ENCODE data around the gene FKBP14.

The FKBP14 gene

DNA sequence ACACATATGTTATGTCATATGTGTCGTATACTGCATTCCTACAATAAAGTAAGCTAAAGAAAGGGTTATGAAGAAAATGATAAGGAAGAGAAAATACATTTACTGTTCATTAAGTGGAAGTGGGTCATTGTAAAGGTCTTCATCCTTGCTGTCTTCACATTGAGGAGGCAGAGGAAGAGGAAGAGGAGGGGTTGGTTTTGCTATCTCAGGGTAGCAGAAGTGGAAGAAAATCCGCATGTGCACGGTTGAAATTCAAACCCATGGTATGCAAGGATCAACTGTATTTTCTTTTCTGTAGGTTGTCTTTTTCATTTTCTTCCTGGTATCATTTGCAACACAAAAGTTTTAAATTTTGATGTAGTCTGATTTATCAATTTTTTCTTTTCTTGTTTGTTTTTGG lies 8.0 kb upstream of the FKBP14 start:
- DNase-seq (ENCODE audit: low read depth): no peak

DNA sequence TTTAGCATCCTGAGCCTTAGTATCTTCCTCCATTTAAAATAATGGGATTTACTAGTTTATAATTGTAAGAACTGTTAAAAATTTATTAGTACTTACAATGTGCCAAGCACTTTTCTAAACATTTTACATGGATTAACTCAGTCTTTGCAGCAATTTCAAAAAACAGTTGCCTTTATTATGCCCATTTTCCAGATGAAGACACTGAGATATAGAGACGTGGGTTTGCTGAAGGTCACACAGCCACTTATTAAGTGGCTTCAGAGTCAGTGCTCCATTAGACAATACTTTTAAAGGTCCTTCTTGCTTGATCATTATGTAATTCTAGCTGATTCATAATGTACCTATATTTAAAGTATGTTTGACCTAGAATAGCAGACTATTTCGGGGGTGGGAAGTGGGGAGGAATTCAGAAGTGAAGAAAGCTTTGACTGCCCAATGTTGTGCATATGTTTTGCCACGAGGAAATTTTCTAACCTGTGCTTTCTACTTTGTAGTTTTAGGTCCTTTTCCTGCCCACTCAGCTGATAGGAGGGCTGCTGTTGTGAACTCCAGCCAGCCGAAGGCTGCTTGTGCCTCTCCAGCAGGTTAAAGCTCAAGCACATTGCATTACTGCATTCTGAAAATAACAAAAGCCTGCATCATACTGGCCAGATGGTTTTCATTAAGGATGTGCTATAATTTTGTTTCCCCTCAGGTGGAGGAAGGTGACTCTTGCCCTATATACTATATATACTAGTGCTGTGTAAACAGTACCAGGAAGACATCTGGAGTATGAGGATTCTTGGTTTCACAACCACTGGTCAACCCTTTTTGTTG lies 6.0 kb upstream of the FKBP14 start:
- DNase-seq (ENCODE audit: low read depth): no peak

DNA sequence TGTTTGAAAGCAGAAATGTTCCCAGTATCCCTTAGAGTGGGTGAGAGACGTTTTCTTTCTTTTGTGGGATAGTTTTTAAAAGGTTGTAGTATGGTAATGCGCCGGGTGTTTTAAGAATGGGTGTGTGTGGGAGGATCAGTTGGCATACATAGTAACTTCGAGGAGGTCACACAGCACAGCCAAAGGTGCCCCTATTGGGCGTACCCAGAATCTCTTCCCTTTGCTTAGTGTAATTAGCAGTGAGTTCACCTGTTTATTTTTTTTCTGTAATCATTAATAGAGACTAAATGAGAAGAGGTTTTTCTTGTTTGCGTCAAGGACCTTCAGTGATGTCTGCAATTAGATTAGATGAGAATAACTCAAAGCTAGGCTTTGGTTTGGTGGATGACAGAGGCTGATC lies 3.2 kb upstream of the FKBP14 start:
- no peak for DNase-seq (ENCODE audit: low read depth)

DNA sequence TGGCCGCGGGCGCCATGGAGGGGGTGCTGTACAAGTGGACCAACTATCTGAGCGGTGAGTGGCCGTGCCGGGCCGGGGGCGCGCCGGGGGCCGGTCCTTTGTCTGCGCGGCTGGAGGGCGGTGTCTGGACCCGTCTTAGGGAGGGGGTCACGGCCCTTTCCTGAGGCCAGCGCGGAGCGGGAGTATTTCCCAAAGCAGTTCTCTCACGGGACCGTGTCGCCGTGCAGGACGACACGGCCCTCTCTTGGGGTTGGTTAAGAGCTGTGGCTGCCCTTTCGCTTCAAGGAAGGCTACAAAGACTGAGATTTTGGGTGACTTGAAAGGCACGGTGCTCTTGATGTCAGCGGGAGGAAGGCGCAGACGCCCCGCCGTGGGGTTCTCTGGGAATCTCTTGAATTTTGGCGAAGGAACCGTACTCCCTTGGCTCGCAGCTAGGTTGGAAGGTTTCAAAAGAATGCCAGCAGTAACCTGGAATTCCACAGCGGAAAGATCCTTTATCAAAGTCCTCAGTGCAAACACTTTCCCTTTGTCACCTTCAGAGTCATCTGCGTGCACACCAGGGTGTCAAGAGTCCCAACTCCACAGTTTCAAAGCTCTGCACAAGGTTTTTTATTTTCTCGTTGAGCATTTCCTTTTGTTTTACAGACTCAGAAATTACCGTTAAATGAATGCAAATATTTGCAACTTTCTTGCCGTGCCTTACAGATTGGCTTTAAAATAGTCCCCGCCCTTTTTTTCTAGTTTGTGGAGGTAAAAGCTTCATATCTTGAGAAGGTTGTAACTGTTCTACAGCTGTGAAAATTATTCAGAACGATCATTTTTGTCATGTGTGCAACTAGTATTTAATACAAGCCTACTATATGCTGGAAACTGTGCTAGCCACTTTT lies 2.5 kb upstream of the FKBP14 start:
- DNase-seq (ENCODE audit: low read depth): no peak

DNA sequence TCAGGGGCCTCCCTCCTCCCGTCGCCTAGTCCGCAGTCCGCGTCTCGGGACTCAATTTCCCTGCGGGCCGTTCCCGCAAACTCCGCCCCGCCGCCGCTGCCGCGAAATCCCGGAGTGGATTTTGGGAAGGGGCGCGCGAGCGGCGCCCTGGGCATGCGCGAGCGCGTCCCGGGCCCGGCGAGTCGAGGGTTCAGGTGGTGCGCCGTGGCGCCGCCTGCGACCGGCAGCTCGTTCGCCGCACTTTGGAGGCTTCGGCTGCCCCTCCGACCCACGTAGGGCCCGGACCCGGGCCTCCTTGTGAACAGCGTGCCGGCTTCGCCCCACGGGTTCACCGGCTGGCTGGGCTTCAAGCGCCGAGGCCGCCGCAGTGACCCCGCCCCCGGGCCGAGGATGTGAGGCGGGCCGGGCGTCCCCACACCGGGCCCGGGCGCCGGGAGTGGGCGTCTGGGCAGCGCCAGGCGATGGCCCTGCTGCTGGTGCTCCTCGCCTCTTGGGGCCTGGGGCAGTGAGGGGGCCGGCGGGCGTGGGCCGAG lies 1.8 kb upstream of the FKBP14 start, which contains the start of gene PLEKHA8:
TSS of gene PLEKHA8 (plus strand) at position 197 of the 533 bp plus-strand sequence. CDS start 351 bp downstream, outside the sequence.
- peak; percentile 77 for DNase-seq (ENCODE audit: low read depth)

DNA sequence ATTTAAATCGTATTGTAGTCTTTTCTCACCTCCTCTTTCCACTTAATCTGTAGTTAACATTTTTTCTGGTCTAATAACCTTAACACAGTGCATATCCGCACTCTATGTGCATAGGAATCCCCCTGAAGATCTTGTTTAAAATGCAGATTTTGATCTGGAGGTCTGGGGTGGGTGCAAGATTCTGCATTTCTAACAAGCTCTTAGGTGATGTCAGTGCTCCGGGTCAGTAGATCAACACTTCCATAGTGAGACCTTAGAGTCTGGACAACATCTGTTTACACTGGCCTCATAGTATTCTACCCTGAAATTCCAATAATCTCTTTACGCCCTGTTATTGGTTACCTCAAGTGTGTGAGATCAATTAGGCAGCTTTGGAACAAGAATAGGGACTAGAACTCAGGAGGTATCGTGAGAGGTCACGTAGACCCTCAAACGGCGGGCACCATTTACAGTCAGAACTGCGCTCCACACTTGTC lies 1.3 kb upstream of the FKBP14 start:
- DNase-seq (ENCODE audit: low read depth): no peak

DNA sequence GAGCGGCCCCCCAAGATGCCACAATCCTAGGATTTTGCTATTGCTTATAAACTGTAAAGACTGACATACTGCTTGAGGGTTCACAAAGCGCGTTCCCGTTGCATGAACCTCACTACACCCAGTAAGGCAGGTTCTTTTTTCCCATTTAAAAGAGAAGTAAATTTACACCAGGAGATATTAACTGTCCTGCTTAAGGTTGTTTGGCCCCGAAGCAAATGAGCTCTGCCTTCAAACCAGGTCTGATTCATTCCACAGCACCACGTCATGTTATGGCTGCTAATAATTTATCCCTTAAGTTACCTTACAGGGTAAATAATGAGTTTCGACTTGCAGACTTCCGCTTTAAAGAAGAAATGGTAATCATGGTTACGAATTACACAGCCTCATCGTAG lies 559 bp upstream of the FKBP14 start:
- no peak for DNase-seq (ENCODE audit: low read depth)

DNA sequence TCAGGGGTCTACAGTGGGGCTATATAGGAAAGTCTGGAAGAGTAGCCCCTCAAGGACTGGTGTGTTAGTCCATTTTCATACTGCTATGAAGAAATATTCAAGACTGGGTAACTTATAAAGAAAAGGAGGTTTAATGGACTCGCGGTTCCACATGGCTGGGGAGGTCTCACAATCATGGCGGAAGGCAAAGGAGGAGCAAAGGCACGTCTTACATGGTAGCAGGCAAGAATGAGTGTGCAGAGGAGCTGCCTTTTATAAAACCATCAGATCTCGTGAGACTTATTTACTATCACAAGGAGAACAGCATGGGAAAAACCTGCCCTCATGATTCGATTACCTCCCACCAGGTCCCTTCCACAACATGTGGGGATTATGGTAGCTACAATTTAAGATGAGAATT lies 3.0 kb downstream of the FKBP14 start:
- DNase-seq (ENCODE audit: low read depth): no peak

DNA sequence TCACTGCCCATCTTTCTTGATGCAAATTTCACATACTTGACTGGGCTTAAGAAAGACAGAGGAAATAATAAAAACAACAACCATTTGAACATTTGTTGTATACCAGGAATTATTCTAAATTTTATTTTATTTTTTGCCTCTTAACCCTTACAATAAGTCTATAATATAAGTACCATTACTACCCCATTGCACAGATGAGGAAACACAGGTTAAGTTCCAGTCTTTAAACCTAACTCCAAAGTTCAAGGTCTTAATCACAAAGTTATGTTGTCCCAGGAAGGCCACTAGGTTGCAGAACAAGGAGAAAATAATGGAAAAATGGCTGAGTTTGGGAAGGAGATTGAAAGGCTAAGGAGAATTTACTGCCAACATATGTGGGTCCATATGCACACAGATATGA lies 3.5 kb downstream of the FKBP14 start:
- DNase-seq (ENCODE audit: low read depth): no peak

DNA sequence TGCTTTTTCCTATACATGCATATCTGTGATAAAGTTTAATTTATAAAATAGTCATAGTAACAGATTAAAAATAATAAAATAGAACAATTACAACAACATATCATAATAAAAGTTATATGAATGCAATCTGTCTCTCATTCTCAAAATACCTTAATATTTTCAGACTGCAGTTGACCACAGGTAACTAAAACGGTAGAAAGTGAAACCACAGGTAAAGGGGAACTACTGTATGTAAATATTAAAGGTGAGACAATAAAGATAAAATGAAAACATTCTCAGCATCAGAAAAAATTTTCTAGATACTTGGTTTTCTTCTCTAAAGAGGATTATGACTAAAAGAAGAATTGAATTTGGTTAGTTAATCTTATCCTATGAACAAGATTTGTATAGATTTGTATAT lies 6.0 kb downstream of the FKBP14 start:
- no peak for DNase-seq (ENCODE audit: low read depth)

DNA sequence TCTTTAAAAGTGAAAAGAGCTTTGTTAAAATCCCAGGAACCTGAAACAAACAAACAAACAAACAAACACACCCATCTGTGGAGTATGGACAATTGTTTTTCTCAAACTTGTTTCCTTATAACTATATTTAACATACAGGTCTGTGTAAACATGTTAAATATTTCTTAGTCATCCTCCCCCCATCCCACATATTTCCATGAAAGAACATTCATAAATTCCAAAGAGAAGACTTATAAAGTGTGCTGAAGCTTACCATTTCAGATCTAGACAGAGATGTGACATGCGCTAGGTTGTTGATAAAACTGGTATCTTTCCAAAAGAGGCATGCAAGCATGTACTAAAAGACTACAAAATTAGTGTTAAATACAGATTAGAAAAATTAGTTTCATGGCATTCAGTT lies 6.5 kb downstream of the FKBP14 start:
- DNase-seq (ENCODE audit: low read depth): no peak

DNA sequence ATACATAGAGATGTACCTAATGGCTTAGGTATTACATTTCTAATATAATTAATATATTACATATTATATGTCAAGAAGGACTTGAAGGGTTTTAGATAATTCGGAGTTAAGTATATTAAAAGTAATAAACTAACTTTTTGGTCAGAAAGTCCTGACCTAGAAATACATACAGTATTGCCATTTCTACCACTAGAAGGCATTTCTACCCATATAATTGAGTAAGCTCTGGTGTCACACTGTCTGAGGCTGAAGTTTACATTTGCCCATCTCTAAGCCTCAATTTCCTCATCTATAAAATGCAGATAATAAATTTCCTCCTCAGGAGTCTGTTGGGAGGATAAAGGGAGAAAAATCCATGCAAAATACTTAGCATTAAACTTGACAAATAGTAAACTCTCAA lies 7.1 kb downstream of the FKBP14 start:
- DNase-seq (ENCODE audit: low read depth): no peak

DNA sequence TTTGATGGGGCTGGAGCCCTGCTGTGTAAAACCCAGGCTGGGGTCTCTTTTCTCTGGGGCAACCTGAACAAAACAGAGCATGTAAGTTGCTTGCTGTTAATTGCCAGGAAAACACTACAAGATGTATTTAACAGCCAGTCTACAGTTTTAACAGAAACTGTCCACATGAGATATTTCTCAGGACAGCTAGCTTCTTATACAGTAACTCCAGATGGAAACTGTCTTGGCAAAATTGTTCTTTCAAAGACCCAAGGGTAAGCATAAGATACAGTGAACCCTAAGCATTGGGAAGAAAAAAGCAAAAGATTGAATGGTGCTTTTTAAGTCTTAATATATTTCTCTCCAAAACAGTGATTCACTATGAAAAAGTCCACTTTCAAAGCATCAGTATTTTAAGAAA lies 8.1 kb downstream of the FKBP14 start:
- no peak for DNase-seq (ENCODE audit: low read depth)

DNA sequence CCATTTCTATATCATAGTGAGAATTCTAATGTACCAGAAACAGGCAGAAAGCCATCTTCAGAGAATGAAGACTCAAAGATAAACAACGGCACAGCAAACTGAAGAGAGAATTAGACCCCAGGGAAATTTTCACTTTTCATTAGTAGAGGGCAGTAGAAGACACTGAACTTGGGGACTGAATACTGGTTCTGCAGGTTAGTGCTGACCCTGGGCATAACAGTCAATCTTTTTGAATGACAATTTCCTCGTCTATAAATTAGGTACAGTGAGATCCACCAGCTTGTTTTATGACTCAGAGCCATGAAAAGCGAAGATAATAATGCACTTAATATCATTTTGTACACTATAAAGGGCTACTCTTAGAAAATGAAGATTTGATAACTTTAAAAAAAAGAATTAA lies 13.7 kb downstream of the FKBP14 start:
- no peak for DNase-seq (ENCODE audit: low read depth)

DNA sequence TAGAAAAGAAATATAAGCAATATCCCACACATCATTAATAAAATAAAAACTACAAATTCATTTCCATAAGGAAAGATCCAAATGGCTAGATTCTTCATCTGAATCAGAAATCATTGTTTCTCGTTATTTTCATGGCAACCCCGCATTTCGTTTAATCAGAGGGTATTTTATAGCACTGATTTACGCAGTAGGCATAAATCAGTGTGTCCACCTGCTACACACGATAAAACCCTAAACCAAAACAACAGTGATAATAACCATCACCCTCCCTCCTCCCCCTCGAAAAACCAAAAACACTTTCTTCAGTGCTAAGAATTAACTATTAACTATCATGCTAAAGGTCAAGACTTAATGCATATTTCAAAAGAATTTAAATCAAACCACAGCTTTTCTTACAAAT lies 16.5 kb downstream of the FKBP14 start:
- no peak for DNase-seq (ENCODE audit: low read depth)

DNA sequence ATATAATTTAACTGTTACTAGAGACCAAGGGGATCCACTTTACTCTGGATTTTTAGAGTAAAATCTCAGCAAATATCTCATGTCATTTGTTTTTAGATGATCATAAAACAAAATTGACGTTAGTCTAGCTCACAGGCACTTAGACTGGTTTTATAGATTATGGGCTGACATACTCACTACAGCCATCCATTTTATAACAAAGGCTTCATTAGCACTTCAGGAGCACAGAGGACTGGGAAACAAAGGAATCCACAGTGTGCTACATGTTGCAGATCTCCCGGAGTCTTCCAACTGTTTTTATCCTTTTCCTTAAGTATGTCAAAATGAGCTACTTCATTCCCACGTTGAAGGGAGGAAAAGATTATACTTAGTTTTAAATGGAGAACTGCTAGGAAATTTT lies 21.0 kb downstream of the FKBP14 start:
- DNase-seq (ENCODE audit: low read depth): no peak

DNA sequence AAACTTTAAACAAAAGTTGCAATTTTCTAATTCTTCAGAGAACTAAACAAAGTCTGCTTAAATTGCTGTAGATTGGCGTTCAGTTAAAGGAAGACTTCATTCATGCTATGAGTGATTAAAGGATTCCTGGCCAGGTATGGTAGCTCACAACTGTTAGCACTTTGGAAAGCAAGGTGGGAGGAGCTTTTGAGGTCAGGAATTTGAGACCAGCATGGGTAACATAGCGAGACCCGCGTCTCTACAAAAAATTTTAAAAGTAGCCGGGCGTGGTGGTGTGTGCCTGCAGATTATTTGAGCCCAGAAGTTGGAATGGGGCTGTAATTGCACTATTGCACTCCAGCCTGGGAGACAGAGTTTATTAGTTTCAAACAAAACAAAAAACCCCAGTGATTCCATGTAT lies 23.4 kb downstream of the FKBP14 start:
- no peak for DNase-seq (ENCODE audit: low read depth)

DNA sequence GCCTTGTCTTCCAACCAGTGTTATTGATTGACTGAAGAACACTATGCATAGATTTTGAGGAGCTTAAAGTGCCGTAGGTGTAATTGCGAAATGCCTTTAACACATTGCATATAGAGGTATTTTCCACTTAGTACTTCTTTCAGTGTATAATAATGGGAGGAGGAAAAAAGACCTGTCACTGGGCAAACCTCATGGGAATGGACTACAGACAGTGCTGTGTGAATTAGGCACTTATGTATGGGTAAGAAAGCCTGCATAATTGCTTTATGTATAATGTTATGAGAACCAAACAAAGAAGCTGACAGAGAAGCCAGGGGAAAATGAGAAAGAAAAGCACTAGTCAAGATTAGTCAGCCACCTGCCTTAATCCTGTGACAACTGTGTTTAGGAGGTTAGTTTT lies 24.5 kb downstream of the FKBP14 start:
- no peak for DNase-seq (ENCODE audit: low read depth)

DNA sequence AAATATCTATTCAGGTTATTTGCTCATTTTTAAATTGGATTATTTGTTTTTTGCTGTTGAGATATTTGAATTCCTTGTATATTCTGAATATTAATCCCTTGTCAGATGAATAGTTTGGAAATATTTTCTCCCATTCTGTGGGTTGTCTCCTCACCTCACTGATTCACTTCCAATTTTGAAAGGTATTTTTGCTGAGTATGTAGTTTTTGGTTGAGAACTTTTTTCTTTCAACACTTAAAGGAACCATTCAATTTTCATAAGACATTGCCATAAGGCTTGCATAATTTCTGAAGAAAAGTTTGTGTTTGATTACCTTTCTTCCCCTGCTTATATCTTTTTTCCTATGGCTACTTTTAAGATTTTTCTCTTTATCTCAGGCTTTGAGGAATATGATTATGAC lies 28.0 kb downstream of the FKBP14 start:
- DNase-seq (ENCODE audit: low read depth): no peak

DNA sequence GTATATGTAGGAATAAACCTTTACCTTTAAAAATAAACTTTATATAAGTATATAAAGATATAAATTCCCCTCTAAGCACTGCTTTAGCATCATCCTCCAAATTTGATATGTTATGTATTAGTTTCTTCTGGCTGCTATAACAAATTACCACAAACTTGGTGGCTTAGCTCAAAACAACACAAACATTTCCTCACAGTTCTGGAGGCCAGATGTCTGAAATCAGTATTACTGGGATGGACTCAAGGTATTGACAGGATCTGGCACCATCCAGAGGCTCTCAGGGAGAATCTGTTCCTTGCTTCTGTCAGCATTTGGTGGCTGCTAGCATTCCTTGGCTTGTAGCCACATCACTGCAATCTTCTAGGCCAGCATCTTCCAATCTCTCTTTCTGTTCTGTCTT lies 30.2 kb downstream of the FKBP14 start:
- no peak for DNase-seq (ENCODE audit: low read depth)

DNA sequence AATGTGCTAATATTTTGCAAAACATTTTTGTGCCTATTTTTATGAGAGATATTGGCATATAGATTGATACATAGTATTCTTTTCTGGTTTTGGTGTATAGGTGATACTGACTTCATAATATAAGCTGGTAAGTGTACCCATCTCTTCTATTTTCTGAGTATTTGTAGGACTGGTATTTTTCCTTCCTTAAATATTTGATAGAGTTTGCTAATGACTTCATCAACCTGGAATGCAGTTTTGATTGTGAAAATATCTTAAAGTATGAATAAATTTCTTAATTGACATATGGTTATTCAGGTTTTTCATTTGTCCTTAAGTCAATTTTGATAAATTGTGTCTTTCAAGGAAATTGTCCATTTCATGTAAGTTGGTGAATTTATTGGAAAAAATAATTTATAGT lies 30.9 kb downstream of the FKBP14 start:
- no peak for DNase-seq (ENCODE audit: low read depth)

DNA sequence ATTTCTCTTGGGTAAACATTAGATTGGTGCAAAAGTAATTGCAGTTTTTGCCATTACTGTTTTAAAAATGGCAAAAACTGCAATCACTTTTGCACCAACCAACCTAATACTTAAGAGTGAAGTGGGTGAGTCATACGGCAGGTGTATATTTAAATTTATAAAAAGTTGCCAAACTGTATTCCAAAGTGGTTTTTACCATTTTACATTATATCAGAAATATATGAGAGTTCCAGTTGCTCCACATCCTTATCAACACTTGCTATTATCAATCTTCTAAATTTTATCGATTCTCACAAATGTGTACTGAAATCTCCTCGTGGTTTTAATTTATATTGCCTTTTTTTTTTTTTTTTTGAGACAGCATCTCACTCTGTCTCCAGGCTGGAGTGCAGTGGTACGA lies 33.4 kb downstream of the FKBP14 start:
- DNase-seq (ENCODE audit: low read depth): no peak

DNA sequence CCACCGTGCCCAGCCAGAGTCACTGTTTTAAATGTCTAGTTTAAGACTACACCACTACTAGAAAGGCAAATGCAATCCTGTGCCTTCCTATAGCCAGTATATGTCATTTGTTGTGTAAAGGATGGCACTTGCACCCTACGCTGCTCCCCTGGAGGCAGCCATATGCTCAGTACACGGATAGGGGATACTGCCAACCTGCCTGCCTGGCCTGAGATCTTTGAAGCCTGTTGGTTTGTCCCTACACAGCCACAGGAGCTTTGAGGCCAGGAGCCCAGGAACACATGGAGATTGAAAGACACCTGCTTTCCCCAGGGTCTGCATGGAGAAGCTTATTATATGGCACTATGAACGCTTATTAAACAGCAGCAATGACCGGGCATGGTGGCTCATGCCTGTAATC lies 34.6 kb downstream of the FKBP14 start:
- DNase-seq (ENCODE audit: low read depth): no peak
